ENCODE results near the gene PCGF1. TPM values are rescaled to one million over a fixed set of nuclear protein-coding genes. Genes with fewer than 3 reads are reported as not detected.

PCGF1 gene
- total and polyA plus RNA-seq, 2 of the 13 experiments (the other 11 are each of a cell fraction or from before 2014, with no cell fraction given), result 20.4 to 22.6 TPM

DNA sequence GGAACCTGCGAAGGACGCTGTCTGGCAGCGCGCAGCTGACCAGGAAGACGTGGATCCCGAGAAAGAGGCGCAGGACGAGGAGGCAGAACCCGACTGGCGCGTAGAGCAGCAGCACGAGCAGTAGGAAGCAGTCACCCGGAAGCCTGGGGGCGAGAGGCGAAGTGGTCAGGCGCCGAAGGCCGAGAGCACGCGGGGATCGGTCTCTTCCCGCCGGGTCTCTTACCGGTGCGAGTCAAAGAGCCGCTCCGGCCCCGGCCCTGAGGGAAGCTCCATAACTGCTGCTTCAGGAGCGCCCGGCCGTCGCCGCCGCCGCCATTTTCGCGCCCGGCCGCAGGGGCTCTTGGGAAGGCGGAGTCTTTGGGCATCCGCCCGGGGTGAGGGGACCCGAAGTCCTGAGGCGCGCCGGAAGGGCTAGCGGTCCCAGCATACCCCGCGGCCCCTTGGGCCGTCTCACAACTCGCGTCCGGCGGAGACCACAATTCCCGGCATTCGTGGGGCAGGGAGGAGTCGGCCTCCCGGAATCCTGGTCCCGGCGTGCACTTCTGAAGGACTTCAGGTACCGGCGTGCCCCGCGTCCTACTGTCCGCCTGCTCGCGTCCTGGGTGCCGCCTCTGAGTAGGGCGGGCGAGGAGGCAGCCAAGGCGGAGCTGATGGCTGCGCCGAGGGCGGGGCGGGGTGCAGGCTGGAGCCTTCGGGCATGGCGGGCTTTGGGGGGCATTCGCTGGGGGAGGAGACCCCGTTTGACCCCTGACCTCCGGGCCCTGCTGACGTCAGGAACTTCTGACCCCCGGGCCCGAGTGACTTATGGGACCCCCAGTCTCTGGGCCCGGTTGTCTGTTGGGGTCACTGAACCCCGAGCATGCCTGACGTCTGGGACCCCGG, 22.1 kb upstream of the PCGF1 start, which contains the start of the genes AUP1 and HTRA2 (continued):
- TF ChIP-seq DBP (CRISPR knock-in tag; IDR thresholded peaks at IDR 0.05; ENCODE audit: not compliant biosample characterization), result no peak
- TF ChIP-seq ZNF331 (CRISPR knock-in tag; IDR thresholded peaks at IDR 0.05), result 0 out of 2 replicates have a peak, but pooled peaks have one; percentile 45
- TF ChIP-seq, protein P1, sequence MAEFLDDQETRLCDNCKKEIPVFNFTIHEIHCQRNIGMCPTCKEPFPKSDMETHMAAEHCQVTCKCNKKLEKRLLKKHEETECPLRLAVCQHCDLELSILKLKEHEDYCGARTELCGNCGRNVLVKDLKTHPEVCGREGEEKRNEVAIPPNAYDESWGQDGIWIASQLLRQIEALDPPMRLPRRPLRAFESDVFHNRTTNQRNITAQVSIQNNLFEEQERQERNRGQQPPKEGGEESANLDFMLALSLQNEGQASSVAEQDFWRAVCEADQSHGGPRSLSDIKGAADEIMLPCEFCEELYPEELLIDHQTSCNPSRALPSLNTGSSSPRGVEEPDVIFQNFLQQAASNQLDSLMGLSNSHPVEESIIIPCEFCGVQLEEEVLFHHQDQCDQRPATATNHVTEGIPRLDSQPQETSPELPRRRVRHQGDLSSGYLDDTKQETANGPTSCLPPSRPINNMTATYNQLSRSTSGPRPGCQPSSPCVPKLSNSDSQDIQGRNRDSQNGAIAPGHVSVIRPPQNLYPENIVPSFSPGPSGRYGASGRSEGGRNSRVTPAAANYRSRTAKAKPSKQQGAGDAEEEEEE (CRISPR knock-in tag; IDR thresholded peaks at IDR 0.05; ENCODE audit: borderline replicate concordance), result no peak; the same call in 1 of the 2 replicates
- TF ChIP-seq ZNF282 (IDR thresholded peaks at IDR 0.05; ENCODE audit: partially characterized antibody), result no peak
- TF ChIP-seq, protein P2, sequence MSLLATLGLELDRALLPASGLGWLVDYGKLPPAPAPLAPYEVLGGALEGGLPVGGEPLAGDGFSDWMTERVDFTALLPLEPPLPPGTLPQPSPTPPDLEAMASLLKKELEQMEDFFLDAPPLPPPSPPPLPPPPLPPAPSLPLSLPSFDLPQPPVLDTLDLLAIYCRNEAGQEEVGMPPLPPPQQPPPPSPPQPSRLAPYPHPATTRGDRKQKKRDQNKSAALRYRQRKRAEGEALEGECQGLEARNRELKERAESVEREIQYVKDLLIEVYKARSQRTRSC (CRISPR knock-in tag; IDR thresholded peaks at IDR 0.05; ENCODE audit: low read depth), result 0 out of 2 replicates have a peak, but pooled peaks have one; percentile 13
- peak; percentile 81 for TF ChIP-seq PRDM10 (CRISPR knock-in tag; IDR thresholded peaks at IDR 0.05; ENCODE audit: low read depth)
- TF ChIP-seq, protein P3, sequence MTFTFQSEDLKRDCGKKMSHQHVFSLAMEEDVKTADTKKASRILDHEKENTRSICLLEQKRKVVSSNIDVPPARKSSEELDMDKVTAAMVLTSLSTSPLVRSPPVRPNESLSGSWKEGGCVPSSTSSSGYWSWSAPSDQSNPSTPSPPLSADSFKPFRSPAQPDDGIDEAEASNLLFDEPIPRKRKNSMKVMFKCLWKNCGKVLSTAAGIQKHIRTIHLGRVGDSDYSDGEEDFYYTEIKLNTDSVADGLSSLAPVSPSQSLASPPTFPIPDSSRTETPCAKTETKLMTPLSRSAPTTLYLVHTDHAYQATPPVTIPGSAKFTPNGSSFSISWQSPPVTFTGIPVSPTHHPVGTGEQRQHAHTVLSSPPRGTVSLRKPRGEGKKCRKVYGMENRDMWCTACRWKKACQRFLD (CRISPR knock-in tag; IDR thresholded peaks at IDR 0.05; ENCODE audit: borderline replicate concordance), result peak; percentile 83; the same call in 1 of the 2 replicates
- TF ChIP-seq ZNF790 (CRISPR knock-in tag; IDR thresholded peaks at IDR 0.05; ENCODE audit: borderline replicate concordance), result peak; percentile 66; the same call in 1 of the 2 replicates
- peak; percentile 48; the same call in 1 of the 2 replicates for TF ChIP-seq ZNF703 (CRISPR knock-in tag; IDR thresholded peaks at IDR 0.05; ENCODE audit: borderline replicate concordance)
- no peak for TF ChIP-seq ZNF12 (CRISPR knock-in tag; IDR thresholded peaks at IDR 0.05)
- peak; percentile 94 for TF ChIP-seq PHF20 (CRISPR knock-in tag; IDR thresholded peaks at IDR 0.05)
- no peak for TF ChIP-seq NFIC (IDR thresholded peaks at IDR 0.05; ENCODE audit: low read length)
- TF ChIP-seq KDM2A (CRISPR knock-in tag; IDR thresholded peaks at IDR 0.05; ENCODE audit: borderline replicate concordance, low read depth), result peak; percentile 86; the same call in 1 of the 2 replicates
- no peak for TF ChIP-seq ZKSCAN8 (CRISPR knock-in tag; IDR thresholded peaks at IDR 0.05; ENCODE audit: borderline replicate concordance)
- no peak for TF ChIP-seq SCMH1 (CRISPR knock-in tag; IDR thresholded peaks at IDR 0.05; ENCODE audit: borderline replicate concordance)
- no peak for TF ChIP-seq ZNF891 (CRISPR knock-in tag; IDR thresholded peaks at IDR 0.05)
- no peak for TF ChIP-seq FOXP1 (IDR thresholded peaks at IDR 0.05)
- no peak for TF ChIP-seq FOXP1 (CRISPR knock-in tag; IDR thresholded peaks at IDR 0.05)
- TF ChIP-seq HHEX (CRISPR knock-in tag; IDR thresholded peaks at IDR 0.05), result peak; percentile 44; the same call in 1 of the 2 replicates
- 0 out of 2 replicates have a peak, but pooled peaks have one; percentile 13 for TF ChIP-seq FLYWCH1 (CRISPR knock-in tag; IDR thresholded peaks at IDR 0.05)
- TF ChIP-seq CCAR2 (optimal IDR thresholded peaks at IDR 0.05; ENCODE audit: low read depth, low read length), result no peak
